ENCODE data around the gene ZCCHC14. TPM values are rescaled to one million over a fixed set of nuclear protein-coding genes. Genes with fewer than 3 reads are reported as not detected.
A peak's percentile ranks its signal among the peaks of the same experiment; 100 is the strongest.

ZCCHC14 gene
- total and polyA plus RNA-seq, 10 of the 15 experiments (the other 5 are each of a cell fraction or from before 2014, with no cell fraction given): 0.02 to 0.26 (median 0.05) TPM; not detected in 3

DNA sequence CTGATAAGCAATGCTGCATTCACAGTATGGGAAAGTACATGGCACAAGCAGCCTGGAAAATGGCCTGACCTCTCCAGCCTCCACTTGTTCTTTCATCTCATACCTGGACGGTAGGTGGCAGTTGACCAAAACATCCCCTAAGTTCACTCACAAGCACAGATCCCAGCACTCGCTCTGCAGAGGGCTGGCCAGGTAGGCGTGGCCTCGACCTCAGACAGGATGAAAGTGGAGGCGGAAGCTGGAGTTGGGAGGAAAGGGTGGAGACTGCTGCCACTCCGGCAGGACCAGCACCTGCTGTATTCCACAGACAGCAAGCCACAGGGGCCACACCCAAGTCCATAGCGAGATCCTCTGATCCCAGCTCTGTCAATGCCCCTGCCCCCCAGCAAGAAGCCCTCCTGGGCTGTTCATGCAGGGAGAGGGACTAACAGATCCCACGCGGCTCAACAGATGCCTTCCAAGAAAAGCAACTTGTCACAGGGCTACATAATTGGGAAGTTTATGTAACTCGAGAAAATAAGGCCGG, 31.3 kb downstream of the ZCCHC14 start:
- intact Hi-C loops (cut with micrococcal nuclease; ENCODE audit: unreplicated experiment): loop anchor here (5.0 kb wide), 1 partner anchor 176 kb away; no protein-coding TSS in a partner anchor
- no peaks in the 10 kb centered on the region for H3K36me3 ChIP-seq (ENCODE audit: control insufficient read depth in 2 of 2, insufficient read depth in 2 of 2, low read length in 1 of 2)
- ATAC-seq: peak; percentile 78
- RAD21 ChIA-PET (ENCODE audit: unreplicated experiment): interaction anchor here (0.6 kb wide), 1 partner anchor 17 kb away, joined by 4 read pairs; no protein-coding TSS in a partner anchor
- peak overlapping the region; percentile 26; the same call in 1 of the 2 replicates for H3K4me2 ChIP-seq (ENCODE audit: control insufficient read depth, insufficient read depth)
- CTCF ChIA-PET: interaction anchor here (1.0 kb wide), 1 partner anchor 17 kb away, joined by 3 read pairs; no protein-coding TSS in a partner anchor
- no TSS peak for BruUV-seq (replicated peaks)
- no peaks in the 10 kb centered on the region for H3K27me3 ChIP-seq (replicated peaks in 1 of 2; ENCODE audit: control insufficient read depth in 2 of 2, insufficient read depth in 2 of 2, low read length in 1 of 2)
- in situ Hi-C loops (cut with MboI): no loop called here
- no peaks in the 10 kb centered on the region for H4K20me1 ChIP-seq (ENCODE audit: control insufficient read depth, insufficient read depth)
- DNase-seq (ENCODE audit: low read depth, low spot score): no peak
- SMC1A ChIA-PET (ENCODE audit: uncharacterized antibody, unreplicated experiment): no interaction called here
- TF ChIP-seq ZNF24 (IDR thresholded peaks at IDR 0.05) (no peak), SMC3 (IDR thresholded peaks at IDR 0.05; ENCODE audit: borderline replicate concordance, low read length) (peak; percentile 10; the same call in 1 of the 2 replicates), RAD21 (IDR thresholded peaks at IDR 0.05; ENCODE audit: insufficient read depth, low read depth, low read length) (peak; percentile 35; the same call in 1 of the 2 replicates), FOXK2 (IDR thresholded peaks at IDR 0.05) (peak; percentile 24; the same call in 1 of the 2 replicates), YY1 (IDR thresholded peaks at IDR 0.05; ENCODE audit: low read depth, low read length) (0 out of 2 replicates have a peak, but pooled peaks have one; percentile 10)
- TF ChIP-seq, protein P1, sequence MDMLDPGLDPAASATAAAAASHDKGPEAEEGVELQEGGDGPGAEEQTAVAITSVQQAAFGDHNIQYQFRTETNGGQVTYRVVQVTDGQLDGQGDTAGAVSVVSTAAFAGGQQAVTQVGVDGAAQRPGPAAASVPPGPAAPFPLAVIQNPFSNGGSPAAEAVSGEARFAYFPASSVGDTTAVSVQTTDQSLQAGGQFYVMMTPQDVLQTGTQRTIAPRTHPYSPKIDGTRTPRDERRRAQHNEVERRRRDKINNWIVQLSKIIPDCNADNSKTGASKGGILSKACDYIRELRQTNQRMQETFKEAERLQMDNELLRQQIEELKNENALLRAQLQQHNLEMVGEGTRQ (IDR thresholded peaks at IDR 0.05; ENCODE audit: borderline replicate concordance, low read depth, low read length): no peak
- TF ChIP-seq, protein P2, sequence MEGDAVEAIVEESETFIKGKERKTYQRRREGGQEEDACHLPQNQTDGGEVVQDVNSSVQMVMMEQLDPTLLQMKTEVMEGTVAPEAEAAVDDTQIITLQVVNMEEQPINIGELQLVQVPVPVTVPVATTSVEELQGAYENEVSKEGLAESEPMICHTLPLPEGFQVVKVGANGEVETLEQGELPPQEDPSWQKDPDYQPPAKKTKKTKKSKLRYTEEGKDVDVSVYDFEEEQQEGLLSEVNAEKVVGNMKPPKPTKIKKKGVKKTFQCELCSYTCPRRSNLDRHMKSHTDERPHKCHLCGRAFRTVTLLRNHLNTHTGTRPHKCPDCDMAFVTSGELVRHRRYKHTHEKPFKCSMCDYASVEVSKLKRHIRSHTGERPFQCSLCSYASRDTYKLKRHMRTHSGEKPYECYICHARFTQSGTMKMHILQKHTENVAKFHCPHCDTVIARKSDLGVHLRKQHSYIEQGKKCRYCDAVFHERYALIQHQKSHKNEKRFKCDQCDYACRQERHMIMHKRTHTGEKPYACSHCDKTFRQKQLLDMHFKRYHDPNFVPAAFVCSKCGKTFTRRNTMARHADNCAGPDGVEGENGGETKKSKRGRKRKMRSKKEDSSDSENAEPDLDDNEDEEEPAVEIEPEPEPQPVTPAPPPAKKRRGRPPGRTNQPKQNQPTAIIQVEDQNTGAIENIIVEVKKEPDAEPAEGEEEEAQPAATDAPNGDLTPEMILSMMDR (IDR thresholded peaks at IDR 0.05 in 2 of 3, conservative IDR thresholded peaks at IDR 0.05 in 1 of 3; ENCODE audit: control insufficient read depth in 2 of 3, extremely low read depth in 1 of 3, insufficient read depth in 1 of 3, low read depth in 3 of 3, low read length in 3 of 3): peak; percentile 50 to 60 (median 59)
- POLR2A ChIA-PET: no interaction called here
- H3K79me2 ChIP-seq (ENCODE audit: control insufficient read depth, insufficient read depth, low read length): no peaks in the 10 kb centered on the region
- 30% methylated on average over 11 of the region's 11 CpGs for WGBS (ENCODE audit: insufficient coverage, insufficient replicate concordance, low lambda C conversion rate, missing lambda C conversion rate)
- FAIRE-seq: peak; percentile 35
- H2AFZ ChIP-seq (ENCODE audit: control insufficient read depth, low read depth, low read length): no peak overlapping the region
- no peak overlapping the region for H3K27ac ChIP-seq (ENCODE audit: control insufficient read depth, insufficient read depth)
- H3K9me3 ChIP-seq (replicated peaks; ENCODE audit: control insufficient read depth, insufficient read depth, low read length): no peaks in the 10 kb centered on the region
- H3K4me1 ChIP-seq (ENCODE audit: control insufficient read depth, insufficient read depth, low read length): peaks cover 7% of the 10 kb centered on the region
- no peak overlapping the region for H3K9ac ChIP-seq (ENCODE audit: control insufficient read depth, insufficient read depth, low read length)
- H3K4me3 ChIP-seq: no peak overlapping the region
